DND-41 (cell line): Measurements from ENCODE around the gene KCNQ5.

Source experiments
- ATAC-seq: fragments of 200-7000 bp; cut with Tn5 transposase; 3 replicates; pipeline ENCODE4 v1.9.1; 2021; ENCODE audit warnings: low read depth; ENCODE audit not compliant: insufficient read depth
- DNase-seq: peaks from one replicate; pipeline ENCODE4 v3.0.0-alpha.2; 2020
- H2AFZ ChIP-seq: 2 replicates; pipeline ENCODE4 v1.6.0; 2012; ENCODE audit warnings: low read depth, low read length
- H3K27ac ChIP-seq: 2 replicates; pipeline ENCODE4 v1.5.1; 2012; ENCODE audit warnings: low read length, inconsistent platforms
- H3K27me3 ChIP-seq: fragments of 200-600 bp; sonication (generic); 2 replicates; pipeline ENCODE4 v1.6.0; 2012; ENCODE audit warnings: low read length, mild to moderate bottlenecking, inconsistent platforms; ENCODE audit not compliant: insufficient read depth, poor library complexity
- H3K36me3 ChIP-seq: 2 replicates; pipeline ENCODE4 v1.5.1; 2012; ENCODE audit warnings: low read length, inconsistent platforms; ENCODE audit not compliant: insufficient read depth
- H3K4me1 ChIP-seq: 2 replicates; pipeline ENCODE4 v1.5.1; 2012; ENCODE audit warnings: mild to moderate bottlenecking, low read length; ENCODE audit not compliant: insufficient read depth
- H3K4me2 ChIP-seq: 2 replicates; pipeline ENCODE4 v1.6.0; 2012; ENCODE audit warnings: mild to moderate bottlenecking, moderate library complexity, low read length, inconsistent platforms; ENCODE audit not compliant: insufficient read depth
- H3K4me3 ChIP-seq, 2 experiments: fragments of 200-600 bp in 1 of 2; shearing (Covaris generic) in 1 of 2; 2 replicates each; pipeline ENCODE4 v1.5.1; 2012 to 2016; ENCODE audit warnings: inconsistent platforms in 2 of 2, low read length in 2 of 2, mild to moderate bottlenecking in 2 of 2, low read depth in 1 of 2, moderate library complexity in 1 of 2
- H3K79me2 ChIP-seq: 2 replicates; pipeline ENCODE4 v1.6.0; 2012; ENCODE audit warnings: low read length, inconsistent platforms; ENCODE audit not compliant: insufficient read depth
- H3K9ac ChIP-seq: 2 replicates; pipeline ENCODE4 v1.6.0; 2012; ENCODE audit warnings: low read depth, mild to moderate bottlenecking, inconsistent platforms, low read length, moderate library complexity
- H3K9me3 ChIP-seq: 2 replicates; pipeline ENCODE4 v1.5.1; 2012; ENCODE audit warnings: low read length, moderate library complexity, mild to moderate bottlenecking, inconsistent platforms; ENCODE audit not compliant: insufficient read depth, severe bottlenecking
- H4K20me1 ChIP-seq: 2 replicates; pipeline ENCODE4 v1.6.0; 2012; ENCODE audit warnings: low read length; ENCODE audit not compliant: insufficient read depth
- CTCF ChIP-seq: IDR thresholded peaks from 2 replicates; pipeline ENCODE4 v1.5.1; 2012; ENCODE audit warnings: borderline replicate concordance, low read length, moderate library complexity, mild to moderate bottlenecking; ENCODE audit not compliant: poor library complexity, severe bottlenecking; ENCODE audit errors: extremely low read depth
- EZH2 ChIP-seq: IDR thresholded peaks from 3 replicates; pipeline ENCODE4 v1.6.1; 2012; ENCODE audit warnings: borderline replicate concordance, low read depth, mild to moderate bottlenecking, moderate library complexity, low read length, inconsistent platforms; ENCODE audit not compliant: severe bottlenecking

The KCNQ5 gene

GRCh38 chr6:72825315-72825911 lies 203.5 kb downstream of the KCNQ5 start:
- DNase-seq (no peak), ATAC-seq (no peak)
- Histone ChIP-seq H3K9me3 (no peaks in the 10 kb centered on the region), H3K27ac (no peak overlapping the region), H3K36me3 (no peaks in the 10 kb centered on the region), H2AFZ (no peak overlapping the region), H3K4me1 (peaks cover 9% of the 10 kb centered on the region), H3K4me2 (no peak overlapping the region), H3K9ac (no peak overlapping the region), H3K27me3 (no peaks in the 10 kb centered on the region), H3K79me2 (no peaks in the 10 kb centered on the region), H3K4me3 (no peak overlapping the region), H4K20me1 (no peaks in the 10 kb centered on the region; the same call in 1 of the 2 replicates)
- TF ChIP-seq CTCF = no peak

GRCh38 chr6:72826037-72826436 lies 204.2 kb downstream of the KCNQ5 start:
- no peak overlapping the region for H2AFZ ChIP-seq
- H3K36me3 ChIP-seq = no peaks in the 10 kb centered on the region
- no peak overlapping the region for H3K4me3 ChIP-seq
- no peaks in the 10 kb centered on the region; the same call in 1 of the 2 replicates for H4K20me1 ChIP-seq
- no peak for DNase-seq
- no peak overlapping the region for H3K9ac ChIP-seq
- H3K4me2 ChIP-seq = no peak overlapping the region
- no peaks in the 10 kb centered on the region for H3K27me3 ChIP-seq
- TF ChIP-seq EZH2 = no peak
- H3K79me2 ChIP-seq = no peaks in the 10 kb centered on the region
- no peak for ATAC-seq
- peaks cover 3% of the 10 kb centered on the region for H3K4me1 ChIP-seq
- H3K27ac ChIP-seq = no peak overlapping the region
- no peaks in the 10 kb centered on the region for H3K9me3 ChIP-seq

GRCh38 chr6:72826744-72827438 lies 205.0 kb downstream of the KCNQ5 start:
- Histone ChIP-seq H3K9me3 (no peaks in the 10 kb centered on the region), H3K27me3 (no peaks in the 10 kb centered on the region), H3K4me1 (no peaks in the 10 kb centered on the region), H3K36me3 (no peaks in the 10 kb centered on the region), H3K9ac (no peak overlapping the region), H3K79me2 (no peaks in the 10 kb centered on the region), H2AFZ (no peak overlapping the region), H4K20me1 (no peaks in the 10 kb centered on the region; the same call in 1 of the 2 replicates), H3K4me2 (no peak overlapping the region), H3K27ac (no peak overlapping the region), H3K4me3 (no peak overlapping the region)
- TF ChIP-seq EZH2 = no peak
- TF ChIP-seq CTCF = no peak
- ATAC-seq (no peak), DNase-seq (no peak)

GRCh38 chr6:72828904-72829303 lies 207.0 kb downstream of the KCNQ5 start:
- no peaks in the 10 kb centered on the region for H3K27me3 ChIP-seq
- H3K36me3 ChIP-seq = no peaks in the 10 kb centered on the region
- H4K20me1 ChIP-seq = no peaks in the 10 kb centered on the region; the same call in 1 of the 2 replicates
- no peak for DNase-seq
- no peak for ATAC-seq
- H3K4me3 ChIP-seq = no peak overlapping the region
- H3K4me1 ChIP-seq = no peaks in the 10 kb centered on the region
- no peak overlapping the region for H3K27ac ChIP-seq
- no peak overlapping the region for H3K4me2 ChIP-seq
- H2AFZ ChIP-seq = no peak overlapping the region
- H3K9ac ChIP-seq = no peak overlapping the region
- H3K9me3 ChIP-seq = no peaks in the 10 kb centered on the region
- H3K79me2 ChIP-seq = no peaks in the 10 kb centered on the region
- no peak for TF ChIP-seq EZH2
- no peak for TF ChIP-seq CTCF
